ENCODE data around the gene RSPH3.

DNA sequence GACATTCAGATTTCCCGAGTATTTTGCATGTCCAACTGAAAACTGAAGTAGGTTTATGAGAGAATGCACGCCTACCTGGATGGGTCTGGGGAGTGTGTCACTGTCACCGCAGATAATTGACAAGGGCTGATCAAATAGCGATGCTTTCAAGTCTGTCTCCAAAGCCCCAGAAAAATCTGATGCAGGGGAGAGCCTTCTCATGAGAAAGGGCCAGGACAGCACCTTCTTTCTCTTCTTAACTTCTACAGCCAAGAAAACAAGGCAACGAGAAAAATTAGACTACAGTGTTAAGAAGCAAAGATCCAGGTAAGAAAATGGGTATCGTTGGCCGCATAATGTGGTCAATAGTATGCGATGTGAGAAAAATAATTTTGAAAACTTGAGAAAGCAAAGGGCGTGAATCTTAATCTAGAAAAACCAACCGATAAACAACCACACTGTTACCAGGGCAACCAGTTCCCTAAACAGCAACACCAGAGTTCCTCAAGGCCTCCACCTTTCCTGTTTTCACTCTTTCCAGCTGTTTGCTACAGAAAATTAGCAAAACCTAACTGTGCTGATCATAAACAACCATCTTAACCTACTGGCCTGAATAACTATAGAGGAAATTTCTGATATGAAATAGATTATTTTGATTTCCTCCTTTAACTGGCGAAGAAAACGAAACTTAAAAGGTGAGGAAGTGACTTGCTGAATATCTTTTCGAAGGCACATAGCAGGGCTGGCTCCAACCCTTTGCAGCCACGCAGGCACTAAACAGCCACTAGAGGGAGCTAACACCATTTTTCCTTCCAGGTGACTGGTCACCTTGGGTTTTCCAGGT, 42.2 kb upstream of the RSPH3 start:
- TF ChIP-seq GATA2 (IDR thresholded peaks at IDR 0.05; ENCODE audit: low read depth, low read length): no peak
- no peak for TF ChIP-seq GATA3 (IDR thresholded peaks at IDR 0.05; ENCODE audit: low read depth, low read length)
